ENCODE data around the gene NHERF2. TPM values are rescaled to one million over a fixed set of nuclear protein-coding genes. Genes with fewer than 3 reads are reported as not detected.
"Not testable (repeated sequence)": the region's sequence is repeated elsewhere in the genome, so short reads cannot be mapped to it uniquely, and the experiment has no call there.

Gene NHERF2
- total RNA-seq, 1 donor from 2014 or later: 238 TPM

GRCh38 chr16:2025878-2026460 lies 733 bp upstream of the NHERF2 start:
- DNase-seq (ENCODE audit: low spot score): no peak

GRCh38 chr16:2027024-2028010 lies 615 bp downstream of the NHERF2 start:
- no peak for DNase-seq (ENCODE audit: low spot score)

GRCh38 chr16:2028146-2028545 lies 1.4 kb downstream of the NHERF2 start:
- no peak for DNase-seq (ENCODE audit: low spot score)

- no peak for DNase-seq (ENCODE audit: low spot score)
Measured at GRCh38 chr16:2028620-2029220, 2.0 kb downstream of the NHERF2 start.

- DNase-seq (ENCODE audit: low spot score): no peak
Measured at GRCh38 chr16:2029350-2029749, 2.6 kb downstream of the NHERF2 start.

GRCh38 chr16:2030036-2030435 lies 3.3 kb downstream of the NHERF2 start:
- DNase-seq (ENCODE audit: low spot score): no peak

GRCh38 chr16:2031081-2031577 lies 4.4 kb downstream of the NHERF2 start:
- DNase-seq (ENCODE audit: low spot score): no peak

- DNase-seq (ENCODE audit: low spot score): no peak
Measured at GRCh38 chr16:2032285-2033056, 5.8 kb downstream of the NHERF2 start.

- DNase-seq (ENCODE audit: low spot score): no peak
Measured at GRCh38 chr16:2033057-2033908, 6.6 kb downstream of the NHERF2 start.

- not testable (repeated sequence) for DNase-seq (ENCODE audit: low spot score)
Measured at GRCh38 chr16:2033909-2034695, 7.4 kb downstream of the NHERF2 start.

- DNase-seq (ENCODE audit: low spot score): no peak
Measured at GRCh38 chr16:2034696-2035430, 8.2 kb downstream of the NHERF2 start.

- DNase-seq (ENCODE audit: low spot score): no peak
Measured at GRCh38 chr16:2035431-2036199, 8.9 kb downstream of the NHERF2 start.

- DNase-seq (ENCODE audit: low spot score): no peak
Measured at GRCh38 chr16:2036200-2036966, 9.7 kb downstream of the NHERF2 start.

- DNase-seq (ENCODE audit: low spot score): no peak
Measured at GRCh38 chr16:2037115-2037514, 10.4 kb downstream of the NHERF2 start.

- no peak for DNase-seq (ENCODE audit: low spot score)
Measured at GRCh38 chr16:2037647-2038381, 11.1 kb downstream of the NHERF2 start.

All from mesenteric fat pad (tissue), 1 donor.